K562 (cell line): Measurements from ENCODE around the gene FABP7. TPM values are rescaled to one million over a fixed set of nuclear protein-coding genes. Genes with fewer than 3 reads are reported as not detected.

Experiments
- ATAC-seq: fragments of 200-7000 bp; cut with Tn5 transposase; 3 replicates; pipeline ENCODE4 v1.9.1; 2020; ENCODE audit warnings: moderate library complexity
- BruUV-seq: library from RNA; stranded (reverse); fragments of 400-500 nt; replicated peaks from 2 replicates; lab custom pipeline; 2021; lab: Mats Ljungman, UMichigan
- CTCF ChIA-PET: fragments of 300-600 bp; formaldehyde crosslinking; extraction: SDS; loops from one replicate; lab custom pipeline; 2021; ENCODE audit warnings: low intra/inter-chr PET ratio; lab: Yijun Ruan, JAX
- POLR2A ChIA-PET: fragments of 300-600, 350-650 bp; sonication (Branson Sonifier 250); formaldehyde crosslinking; extraction: SDS; loops from one replicate; lab custom pipeline; 2021; ENCODE audit warnings: antibody characterized with exemption, inconsistent platforms; lab: Yijun Ruan, JAX
- DNase-seq, 4 experiments: peaks; one replicate each; pipeline versions ENCODE4 v3.0.0 to v3.0.0-alpha.2; 2011 to 2018; ENCODE audit warnings: low spot score in 3 of 4, mixed read lengths in 3 of 4; ENCODE audit errors: extremely low read depth in 1 of 4
- FAIRE-seq: peaks from 2 replicates; lab custom pipeline; 2011; peaks lifted over from hg19 to GRCh38; lab: Jason Lieb, UNC
- H2AFZ ChIP-seq: 2 replicates; pipeline ENCODE4 v1.6.0; 2011; ENCODE audit warnings: low read depth, low read length, control low read depth, inconsistent platforms
- H3K27ac ChIP-seq: fragments of 200-600 bp; 3 replicates; pipeline ENCODE4 v1.8.0; 2011; ENCODE audit warnings: low read depth, mild to moderate bottlenecking, control low read depth, inconsistent platforms, low read length, moderate library complexity, mixed read lengths; ENCODE audit errors: extremely low read depth
- H3K27me3 ChIP-seq, 2 experiments: fragments of 300-600 bp in 1 of 2; 2 replicates in 1 of 2; 3 replicates in 1 of 2; pipeline versions ENCODE4 v1.6.0 to v1.8.0; 2011; ENCODE audit warnings: inconsistent platforms in 2 of 2, low read length in 2 of 2, mild to moderate bottlenecking in 1 of 2, mixed read lengths in 1 of 2, moderate library complexity in 1 of 2; ENCODE audit not compliant: control insufficient read depth in 2 of 2, insufficient read depth in 2 of 2
- H3K36me3 ChIP-seq: fragments of 300-600 bp; 3 replicates; pipeline ENCODE4 v1.8.0; 2011; ENCODE audit warnings: mild to moderate bottlenecking, low read length, inconsistent platforms; ENCODE audit not compliant: control insufficient read depth, insufficient read depth
- H3K4me1 ChIP-seq, 2 experiments: fragments of 200-600 bp in 1 of 2; replicated peaks in 1 of 2; 2 replicates in 1 of 2; 3 replicates in 1 of 2; pipeline versions ENCODE4 v1.5.1 to v1.8.0; 2011; ENCODE audit warnings: inconsistent platforms in 2 of 2, low read length in 2 of 2, mild to moderate bottlenecking in 1 of 2, mixed read lengths in 1 of 2, moderate library complexity in 1 of 2; ENCODE audit not compliant: control insufficient read depth in 2 of 2, insufficient read depth in 2 of 2
- H3K4me2 ChIP-seq: 2 replicates; pipeline ENCODE4 v1.6.1; 2011; ENCODE audit warnings: low read length, control low read depth, inconsistent platforms, mixed read lengths; ENCODE audit not compliant: insufficient read depth
- H3K4me3 ChIP-seq: fragments of 200-600 bp; sonication (generic), shearing (Covaris generic); 2 replicates; pipeline ENCODE4 v1.5.1; 2016; ENCODE audit warnings: control low read depth, inconsistent platforms
- H3K79me2 ChIP-seq: fragments of 200-600 bp; 3 replicates; pipeline ENCODE4 v1.8.0; 2011; ENCODE audit warnings: low read length, inconsistent platforms; ENCODE audit not compliant: control insufficient read depth, insufficient read depth
- H3K9ac ChIP-seq, 2 experiments: 2 replicates each; pipeline versions ENCODE4 v1.6.0 to v1.6.1; 2011; ENCODE audit warnings: low read depth in 2 of 2, low read length in 2 of 2, control low read depth in 1 of 2, inconsistent platforms in 1 of 2, mild to moderate bottlenecking in 1 of 2, mixed read lengths in 1 of 2; ENCODE audit not compliant: insufficient read depth in 1 of 2
- H3K9me1 ChIP-seq: one replicate; pipeline ENCODE4 v1.6.0; 2011; ENCODE audit warnings: inconsistent platforms, mild to moderate bottlenecking, low read length, moderate library complexity; ENCODE audit not compliant: control insufficient read depth, insufficient read depth
- H3K9me3 ChIP-seq: replicated peaks from 2 replicates; pipeline ENCODE4 v1.5.1; 2011; ENCODE audit warnings: low read depth, low read length, inconsistent platforms; ENCODE audit not compliant: control insufficient read depth, insufficient read depth
- H4K20me1 ChIP-seq: replicated peaks from 2 replicates; pipeline ENCODE4 v1.6.1; 2011; ENCODE audit warnings: low read length, inconsistent platforms, mixed read lengths; ENCODE audit not compliant: control insufficient read depth, insufficient read depth
- BRF1 ChIP-seq: IDR thresholded peaks from 3 replicates; pipeline ENCODE4 v1.6.1; 2011; ENCODE audit warnings: borderline replicate concordance, mild to moderate bottlenecking; ENCODE audit not compliant: insufficient read length; ENCODE audit errors: extremely low read depth
- CCNT2 ChIP-seq: IDR thresholded peaks from 2 replicates; pipeline ENCODE4 v1.6.1; 2011; ENCODE audit warnings: borderline replicate concordance, low read depth, mild to moderate bottlenecking, moderate library complexity, mixed read lengths, low read length; ENCODE audit not compliant: insufficient read length; ENCODE audit errors: extremely low read depth
- DPF2 ChIP-seq: fragments of 450-650 bp; IDR thresholded peaks from 2 replicates; pipeline ENCODE4 v1.6.1; 2016
- ELF4 ChIP-seq: fragments of 450-650 bp; formaldehyde crosslinking; IDR thresholded peaks from 2 replicates; pipeline ENCODE4 v1.4.0; 2022; ENCODE audit warnings: missing genetic modification characterization
- KLF6 ChIP-seq: fragments of 250-450 bp; sonication (Bioruptor Pico); IDR thresholded peaks from 2 replicates; pipeline ENCODE4 v1.4.0; 2020; ENCODE audit warnings: mild to moderate bottlenecking, moderate library complexity, borderline replicate concordance
- MAFF ChIP-seq: IDR thresholded peaks from 2 replicates; pipeline ENCODE4 v1.6.1; 2012; ENCODE audit warnings: low read length, improper control_type of control experiment
- MCM2 ChIP-seq: fragments of 450-650 bp; IDR thresholded peaks from 2 replicates; pipeline ENCODE4 v1.6.1; 2017; ENCODE audit warnings: low read depth, mild to moderate bottlenecking
- MIER1 ChIP-seq: fragments of 450-650 bp; IDR thresholded peaks from 2 replicates; pipeline ENCODE4 v1.6.1; 2016; ENCODE audit warnings: antibody characterized with exemption, mild to moderate bottlenecking, low read depth
- NCOR1 ChIP-seq: fragments of 450-650 bp; IDR thresholded peaks from 2 replicates; pipeline ENCODE4 v1.6.1; 2016; ENCODE audit warnings: mild to moderate bottlenecking, moderate library complexity
- NFE2L1 ChIP-seq: fragments of 450-650 bp; IDR thresholded peaks from 2 replicates; pipeline ENCODE4 v1.6.1; 2016; ENCODE audit warnings: missing genetic modification characterization, low read depth, mild to moderate bottlenecking, missing compliant biosample characterization, moderate library complexity, borderline replicate concordance
- RERE ChIP-seq: sonication (generic); formaldehyde crosslinking; IDR thresholded peaks from 2 replicates; pipeline ENCODE4 v1.8.0; 2023; ENCODE audit warnings: missing genetic modification reagents, mild to moderate bottlenecking, borderline replicate concordance
- TAF15 ChIP-seq: fragments of 200-400 bp; formaldehyde crosslinking; IDR thresholded peaks from 2 replicates; pipeline ENCODE4 v1.6.1; 2017; ENCODE audit warnings: mild to moderate bottlenecking, low read depth, low read length, moderate library complexity
- WGBS: fragments of 100-300 bp; shearing (Covaris generic); methylation state at CpG from one replicate; pipeline ENCODE4 v1.1.6; 2016; ENCODE audit warnings: low coverage, mixed read lengths; ENCODE audit not compliant: insufficient coverage; ENCODE audit errors: missing lambda C conversion rate; 5-methylcytosine and 5-hydroxymethylcytosine counted together
- in situ Hi-C: fragments of 300-500 bp; cut with MboI; formaldehyde crosslinking; loops from 4 replicates; pipeline ENCODE4 v1.15.0; 2018; ENCODE audit warnings: inconsistent platforms, mixed read lengths
- intact Hi-C: fragments of 100-400 bp; cut with micrococcal nuclease; formaldehyde crosslinking; loops from 2 replicates; pipeline ENCODE4 v1.14.2; 2022
- polyA plus RNA-seq, 8 experiments: library from polyadenylated mRNA; depleted of rRNA in 4 of 8; stranded (reverse) in 5 of 8; unstranded in 3 of 8; fragments of >200 nt; fragmentation: Nextera tagmentation in 2 of 8; fragmentation: Illumina TruSeq in 1 of 8; extraction: Ambion mirVana in 2 of 8; extraction: Trizol in 1 of 8; gene quantifications; 2 replicates each; pipeline versions ENCODE4 v1.2.1 to v1.2.3, GENCODE V29; 2011 to 2014; ENCODE audit warnings: inconsistent platforms in 1 of 8, missing spikeins in 1 of 8
- total RNA-seq, 7 experiments: library from RNA; depleted of rRNA in 6 of 7; stranded (reverse); fragments of >200 nt in 6 of 7; fragmentation: Illumina TruSeq in 2 of 7; extraction: Trizol in 2 of 7; gene quantifications; 2 replicates each; pipeline versions ENCODE4 v1.2.1 to v1.2.3, GENCODE V29; 2011 to 2021; ENCODE audit warnings: low replicate concordance in 1 of 7
- TF ChIP-seq, protein P1 (sequence below): fragments of 250-450 bp; sonication (Bioruptor Pico); IDR thresholded peaks from 2 replicates; pipeline ENCODE4 v1.8.0; 2022; ENCODE audit warnings: moderate library complexity, mild to moderate bottlenecking, inconsistent platforms
- TF ChIP-seq, protein P2 (sequence below): fragments of 250-450 bp; sonication (Bioruptor Pico); IDR thresholded peaks from 2 replicates; pipeline ENCODE4 v1.5.0; 2021; ENCODE audit warnings: mild to moderate bottlenecking, moderate library complexity

The FABP7 gene
- total and polyA plus RNA-seq, 9 of the 15 experiments (the other 6 are each of a cell fraction or from before 2014, with no cell fraction given) = 0.07 to 0.14 TPM; not detected in 7

DNA sequence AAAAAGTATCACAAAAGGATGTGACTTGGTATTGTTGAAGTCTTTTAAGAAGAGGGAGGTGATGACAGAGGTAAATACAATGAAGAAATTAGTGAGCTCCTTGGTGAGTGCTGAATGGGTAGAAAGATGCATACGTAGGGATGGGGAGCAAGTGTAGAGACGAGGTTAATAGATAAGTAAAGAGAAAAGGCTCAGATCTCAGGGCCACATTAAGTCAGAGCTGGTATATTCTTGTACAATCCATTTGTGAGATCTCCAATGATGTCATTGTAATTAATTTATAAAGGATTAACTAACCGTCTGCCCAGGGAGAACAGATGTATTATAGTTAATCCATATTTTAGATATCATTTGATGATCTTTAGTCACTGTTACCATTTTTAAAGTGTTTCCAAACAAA is 52.9 kb downstream of the FABP7 start:
- Histone ChIP-seq H3K27me3 (peaks cover 4 to 9% of the 10 kb centered on the region in 2 experiments; a peak in 3 of 5 replicates), H4K20me1 (no peaks in the 10 kb centered on the region), H3K9ac (no peak overlapping the region), H3K4me3 (no peak overlapping the region), H3K9me1 (no peaks in the 10 kb centered on the region), H3K4me1 (no peaks in the 10 kb centered on the region; a peak in 1 of 5 replicates), H3K27ac (no peak overlapping the region), H3K4me2 (no peak overlapping the region), H3K79me2 (no peaks in the 10 kb centered on the region), H2AFZ (no peak overlapping the region), H3K36me3 (no peaks in the 10 kb centered on the region), H3K9me3 (no peaks in the 10 kb centered on the region)
- DNase-seq = no peak
- in situ Hi-C loops = loop anchor here (10.0 kb wide), 2 partner anchors 88 to 348 kb away; no protein-coding TSS in a partner anchor
- WGBS = 0% methylated on average over 3 of the region's 3 CpGs
- BruUV-seq = no TSS peak
- ChIA-PET CTCF (no interaction called here), POLR2A (no interaction called here)
- no peak for FAIRE-seq
- TF ChIP-seq NFE2L1 (tag) (no peak), CCNT2 (no peak), NCOR1 (no peak), DPF2 (no peak), TAF15 (no peak), MAFF (no peak), ELF4 (CRISPR knock-in tag) (no peak), MCM2 (no peak), BRF1 (no peak), MIER1 (no peak), KLF6 (CRISPR knock-in tag) (no peak), RERE (CRISPR knock-in tag) (no peak)
- TF ChIP-seq, protein P1, sequence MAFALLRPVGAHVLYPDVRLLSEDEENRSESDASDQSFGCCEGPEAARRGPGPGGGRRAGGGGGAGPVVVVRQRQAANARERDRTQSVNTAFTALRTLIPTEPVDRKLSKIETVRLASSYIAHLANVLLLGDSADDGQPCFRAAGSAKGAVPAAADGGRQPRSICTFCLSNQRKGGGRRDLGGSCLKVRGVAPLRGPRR (CRISPR knock-in tag) = no peak
- TF ChIP-seq, protein P2, sequence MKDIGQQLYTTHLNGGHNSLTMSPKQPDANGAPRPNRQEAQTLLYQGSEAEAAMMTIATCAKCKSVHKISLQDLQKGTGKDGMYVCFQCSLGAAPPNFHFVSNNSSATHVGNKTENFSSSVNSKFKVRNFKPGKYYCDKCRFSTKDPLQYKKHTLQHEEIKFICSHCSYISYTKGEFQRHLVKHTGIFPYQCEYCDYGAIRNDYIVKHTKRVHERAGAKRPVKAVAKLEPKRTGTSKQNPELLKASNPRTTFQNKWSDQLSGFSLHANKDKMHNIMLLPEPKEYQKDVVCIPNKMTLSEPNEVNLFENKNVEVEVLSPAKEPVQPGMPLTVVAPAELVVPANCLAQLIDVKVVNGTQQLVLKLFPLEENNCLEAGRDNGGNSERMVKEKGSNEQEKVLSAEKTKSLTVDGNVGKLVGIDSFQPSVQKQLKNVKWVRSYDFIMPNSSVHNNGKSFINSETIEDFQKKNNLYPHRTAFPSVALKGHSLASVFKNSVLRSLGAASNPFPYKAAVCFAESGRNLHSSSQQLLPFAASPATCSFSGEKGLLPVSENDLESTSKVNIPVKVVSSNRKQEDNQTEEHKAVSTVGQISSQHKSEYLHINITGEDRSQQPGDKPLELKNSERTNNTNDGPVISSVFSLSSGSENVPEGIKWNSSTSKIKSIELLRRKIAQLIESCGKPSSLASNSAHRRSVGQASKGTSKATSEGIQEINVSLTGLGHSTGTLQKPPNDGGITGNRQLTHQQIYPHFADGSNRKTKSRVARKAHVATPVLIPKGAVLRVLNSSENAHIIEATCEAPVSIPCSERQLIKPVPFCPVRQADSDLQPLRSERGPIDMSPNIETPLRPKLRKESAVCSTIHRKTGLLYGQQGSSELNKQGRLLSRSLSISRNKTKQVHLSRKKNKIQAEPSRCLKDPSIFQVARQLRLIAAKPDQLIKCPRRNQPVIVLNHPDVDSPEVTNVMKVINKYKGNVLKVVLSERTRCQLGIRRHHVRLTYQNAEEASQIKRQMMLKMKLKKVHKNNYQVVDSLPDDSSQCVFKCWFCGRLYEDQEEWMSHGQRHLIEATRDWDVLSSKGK (CRISPR knock-in tag) = no peak
- ATAC-seq = no peak
- intact Hi-C loops = no loop called here
